Measurements from ENCODE around the gene GPR139.

Gene GPR139

GRCh38 chr16:20073203-20074098 is at the start of gene GPR139:
TSS of gene GPR139 (minus strand) at chr16:20073890. CDS start at chr16:20073616, 274 bp downstream.
- no peak for DNase-seq (ENCODE audit: low read depth in 2 of 2, low spot score in 1 of 2)

DNA sequence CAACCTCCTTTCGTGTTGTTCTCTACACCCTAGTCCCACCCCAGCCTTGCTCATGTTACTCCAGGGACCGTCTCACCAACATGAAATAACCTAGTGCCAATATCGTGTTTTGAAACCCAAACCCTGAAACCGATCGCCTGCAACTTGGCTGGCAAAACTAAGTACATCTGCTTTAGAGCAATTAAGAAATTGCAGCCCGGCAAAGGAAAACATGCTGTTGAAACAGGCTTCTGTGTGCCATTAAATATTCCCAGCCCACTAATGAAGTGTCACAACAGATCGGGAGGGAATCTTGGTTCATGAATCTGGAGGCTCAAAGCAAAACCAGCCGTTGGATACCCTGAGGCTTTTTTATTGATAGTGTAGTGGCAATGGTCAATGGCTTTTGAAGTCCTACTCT is 48.3 kb upstream of the GPR139 start:
- no peak for DNase-seq (ENCODE audit: low read depth in 2 of 2, low spot score in 1 of 2)

DNA sequence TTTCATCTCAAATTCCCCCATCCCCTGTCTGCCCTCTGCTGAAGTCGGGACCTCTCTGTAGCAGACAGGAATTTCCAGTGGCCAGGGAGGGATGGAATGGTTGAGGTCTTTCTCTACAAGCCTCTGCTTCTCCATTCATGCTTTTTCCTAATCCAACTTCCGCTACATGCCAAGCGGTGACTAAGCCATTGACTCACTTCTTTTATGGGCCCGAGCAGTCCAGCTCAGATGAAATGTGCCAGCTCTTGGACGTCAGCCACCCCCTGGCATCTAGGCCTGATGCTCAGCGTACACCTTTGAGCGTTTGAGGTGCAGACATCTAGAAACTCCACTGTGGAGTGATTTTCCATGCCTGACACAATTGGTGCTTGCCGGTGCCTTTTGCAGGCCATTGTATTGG is 40.7 kb upstream of the GPR139 start:
- DNase-seq (ENCODE audit: low read depth in 2 of 2, low spot score in 1 of 2), result no peak

- no peak for DNase-seq (ENCODE audit: low read depth in 2 of 2, low spot score in 1 of 2)
Measured at GRCh38 chr16:20111143-20111542, 37.5 kb upstream of the GPR139 start.

DNA sequence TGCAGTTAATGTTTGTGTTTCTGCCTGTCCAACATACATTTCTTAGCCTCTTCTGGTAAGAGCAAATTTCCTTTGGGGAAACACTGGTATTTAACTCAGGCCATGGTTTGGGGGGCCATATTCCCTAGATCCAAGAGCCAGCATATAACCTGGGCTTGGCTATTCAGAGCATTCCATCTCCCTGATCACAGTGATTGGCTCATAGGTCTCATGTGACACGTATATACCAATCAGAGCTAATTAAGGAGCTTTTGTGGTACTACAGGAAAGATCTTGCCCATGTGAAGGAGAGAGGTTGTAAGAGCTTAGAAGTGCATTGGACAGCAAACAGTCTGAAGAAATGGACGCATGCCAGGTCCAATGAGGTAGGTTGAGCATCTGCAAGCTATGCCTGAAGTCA is 33.4 kb upstream of the GPR139 start:
- DNase-seq (ENCODE audit: low read depth in 2 of 2, low spot score in 1 of 2), result no peak

DNA sequence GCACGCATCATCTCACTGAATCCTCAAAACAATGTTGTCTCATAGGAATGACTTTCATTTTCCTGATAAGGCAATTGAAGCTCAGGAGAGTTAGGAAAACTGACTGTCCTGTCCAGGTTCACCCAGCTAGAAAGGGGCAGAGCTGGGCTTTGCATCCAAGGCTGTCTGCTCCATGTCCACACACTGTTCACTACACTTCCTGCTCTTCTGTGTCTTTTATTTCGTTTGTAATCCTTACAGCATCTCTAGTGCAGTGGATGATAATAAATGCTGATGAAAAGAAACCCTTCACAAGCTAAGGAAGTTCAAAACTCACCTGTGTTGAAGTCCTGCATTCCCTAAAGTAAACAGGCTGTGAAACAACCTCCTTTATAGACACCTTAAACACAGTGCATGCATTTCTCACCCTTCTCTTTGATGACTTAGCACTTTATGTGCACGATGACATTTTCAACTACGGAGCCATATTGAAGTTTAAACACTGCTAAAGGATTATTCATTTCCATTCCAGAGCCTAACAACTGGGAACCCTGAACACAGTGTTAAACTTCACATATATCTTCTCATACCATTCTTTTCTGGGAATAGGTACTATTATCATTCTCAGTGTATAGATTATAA is 31.0 kb upstream of the GPR139 start:
- DNase-seq (ENCODE audit: low read depth in 2 of 2, low spot score in 1 of 2), result no peak

GRCh38 chr16:20102521-20102920 is 28.8 kb upstream of the GPR139 start:
- DNase-seq (ENCODE audit: low read depth in 2 of 2, low spot score in 1 of 2), result no peak

- DNase-seq (ENCODE audit: low read depth in 2 of 2, low spot score in 1 of 2), result no peak
Measured at GRCh38 chr16:20102021-20102420, 28.3 kb upstream of the GPR139 start.

DNA sequence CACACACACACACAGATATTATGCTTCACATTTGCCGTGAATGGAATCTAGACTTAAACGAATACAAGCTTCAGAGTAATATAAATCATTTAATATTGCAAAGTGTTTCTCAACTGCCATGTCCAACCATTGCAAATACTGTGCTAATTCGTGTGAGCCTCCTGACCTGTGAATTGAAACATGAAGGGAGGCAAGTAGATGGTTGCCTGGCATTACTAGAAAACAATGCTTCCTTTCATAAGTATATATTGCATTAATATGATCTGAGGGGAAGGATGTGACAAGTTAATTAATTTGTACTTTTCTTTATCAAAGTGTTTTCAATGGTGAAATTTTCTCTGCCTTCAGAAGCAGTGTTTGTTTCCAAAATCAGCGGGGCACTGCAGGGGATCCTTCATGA is 25.7 kb upstream of the GPR139 start:
- DNase-seq (ENCODE audit: low read depth in 2 of 2, low spot score in 1 of 2), result no peak

DNA sequence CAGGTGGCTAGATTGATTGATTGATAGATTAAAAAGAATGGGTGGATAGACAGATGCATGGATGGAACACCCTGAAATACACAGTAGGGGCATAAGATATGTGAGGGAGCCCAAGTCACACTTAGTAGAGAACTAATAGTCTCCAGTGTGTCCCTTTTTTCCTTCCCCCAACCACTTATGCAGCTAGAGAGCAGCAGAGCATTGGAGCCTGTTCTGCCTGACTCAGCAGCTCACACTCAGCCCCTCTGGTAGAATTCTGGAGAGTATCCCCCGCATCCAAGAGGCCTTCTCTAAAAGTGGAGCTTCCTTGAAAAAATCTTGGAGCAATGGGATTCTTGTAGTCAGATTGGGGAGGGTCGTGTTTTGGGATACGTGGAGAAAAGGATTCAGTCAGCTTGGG is 20.5 kb upstream of the GPR139 start:
- no peak for DNase-seq (ENCODE audit: low read depth in 2 of 2, low spot score in 1 of 2)

- no peak for DNase-seq (ENCODE audit: low read depth in 2 of 2, low spot score in 1 of 2)
Measured at GRCh38 chr16:20089246-20089965, 15.7 kb upstream of the GPR139 start.

- no peak for DNase-seq (ENCODE audit: low read depth in 2 of 2, low spot score in 1 of 2)
Measured at GRCh38 chr16:20084624-20085226, 11.0 kb upstream of the GPR139 start.

DNA sequence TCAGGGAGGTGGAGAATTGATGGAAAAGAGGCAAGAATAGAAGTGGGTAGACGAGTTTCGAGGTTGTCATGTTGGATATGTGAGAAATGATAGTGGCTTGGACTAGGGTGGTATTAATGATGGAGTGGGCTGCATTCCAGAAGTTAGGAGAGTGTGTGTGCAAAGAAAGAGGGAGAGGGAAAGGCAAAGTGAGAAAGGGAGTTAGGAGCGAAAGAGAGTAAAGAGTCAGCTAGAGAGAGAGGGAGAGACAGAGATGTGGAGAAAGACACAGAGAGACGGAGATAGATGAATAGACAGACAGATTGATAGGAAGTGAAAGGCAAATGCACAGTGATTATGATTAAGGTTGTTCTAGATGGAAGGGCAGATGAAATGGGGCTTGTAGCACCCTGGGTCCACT is 5.4 kb upstream of the GPR139 start:
- DNase-seq (ENCODE audit: low read depth in 2 of 2, low spot score in 1 of 2), result no peak

DNA sequence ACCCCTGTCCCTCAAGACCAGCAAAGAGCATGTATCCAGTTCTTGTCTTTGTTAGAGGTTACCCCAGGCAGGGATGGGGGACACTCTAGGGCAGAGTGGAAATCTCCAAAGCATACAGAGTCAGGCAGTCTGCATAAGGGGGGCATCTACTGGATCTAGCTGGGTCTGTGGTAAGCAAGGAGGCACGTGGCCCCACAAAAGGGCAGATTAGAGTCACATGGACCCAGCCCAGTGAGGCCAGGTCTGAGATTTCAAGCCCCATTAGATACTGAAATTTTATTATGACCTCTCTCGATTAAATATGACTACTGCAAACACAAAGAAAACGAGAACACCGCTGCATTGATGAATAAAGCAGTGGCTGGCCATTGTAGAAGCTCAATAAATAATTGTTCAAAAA is 1.6 kb upstream of the GPR139 start:
- DNase-seq (ENCODE audit: low read depth in 2 of 2, low spot score in 1 of 2), result no peak

- no peak for DNase-seq (ENCODE audit: low read depth in 2 of 2, low spot score in 1 of 2)
Measured at GRCh38 chr16:20074099-20074991, 655 bp upstream of the GPR139 start.

- DNase-seq (ENCODE audit: low read depth in 2 of 2, low spot score in 1 of 2), result no peak
Measured at GRCh38 chr16:20072874-20073202, 852 bp downstream of the GPR139 start.

- no peak for DNase-seq (ENCODE audit: low read depth in 2 of 2, low spot score in 1 of 2)
Measured at GRCh38 chr16:20072146-20072873, 1.4 kb downstream of the GPR139 start.

- DNase-seq (ENCODE audit: low read depth in 2 of 2, low spot score in 1 of 2), result no peak
Measured at GRCh38 chr16:20064931-20065330, 8.8 kb downstream of the GPR139 start.

- DNase-seq (ENCODE audit: low read depth in 2 of 2, low spot score in 1 of 2), result no peak
Measured at GRCh38 chr16:20064520-20064919, 9.2 kb downstream of the GPR139 start.

- no peak for DNase-seq (ENCODE audit: low read depth in 2 of 2, low spot score in 1 of 2)
Measured at GRCh38 chr16:20061132-20061531, 12.6 kb downstream of the GPR139 start.
